GM19452 (cell line): ENCODE measurements around the gene RAB22A.
"Not testable (repeated sequence)": the region's sequence is repeated elsewhere in the genome, so short reads cannot be mapped to it uniquely, and the experiment has no call there.

Experiments used
- ATAC-seq: cut with Tn5 transposase; IDR thresholded peaks from one replicate; pipeline ENCODE4 v1.9.1; 2021; ENCODE audit not compliant: unreplicated experiment

RAB22A gene

DNA sequence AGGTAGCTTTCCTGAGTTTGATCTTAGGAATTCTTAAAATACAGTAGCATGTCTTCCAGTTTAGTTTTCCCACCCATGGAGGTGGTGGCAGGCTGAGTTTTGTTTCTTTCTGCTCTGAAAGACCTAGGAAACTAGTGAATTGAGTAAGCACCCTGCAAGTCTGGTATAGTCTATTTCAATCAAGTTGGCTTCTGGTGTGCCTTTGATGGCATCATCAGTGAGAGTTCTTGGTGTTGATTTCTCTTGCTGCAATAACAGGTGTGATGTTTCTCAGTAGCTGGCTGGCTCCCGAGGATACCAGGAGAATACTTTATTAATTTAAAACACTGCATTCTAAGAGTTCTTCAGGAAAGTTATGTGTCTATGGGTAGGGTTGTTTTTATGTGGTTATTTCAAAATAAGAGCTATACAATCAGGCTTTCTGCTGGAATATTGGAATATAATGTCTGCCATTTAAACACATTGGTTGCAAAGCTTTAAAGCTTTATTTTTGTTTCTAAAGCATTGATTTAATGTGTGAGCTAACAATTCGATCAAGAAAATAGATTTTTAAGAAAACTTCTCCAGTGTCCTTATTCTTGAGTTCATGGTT is 98.5 kb downstream of the RAB22A start:
- ATAC-seq = no peak

DNA sequence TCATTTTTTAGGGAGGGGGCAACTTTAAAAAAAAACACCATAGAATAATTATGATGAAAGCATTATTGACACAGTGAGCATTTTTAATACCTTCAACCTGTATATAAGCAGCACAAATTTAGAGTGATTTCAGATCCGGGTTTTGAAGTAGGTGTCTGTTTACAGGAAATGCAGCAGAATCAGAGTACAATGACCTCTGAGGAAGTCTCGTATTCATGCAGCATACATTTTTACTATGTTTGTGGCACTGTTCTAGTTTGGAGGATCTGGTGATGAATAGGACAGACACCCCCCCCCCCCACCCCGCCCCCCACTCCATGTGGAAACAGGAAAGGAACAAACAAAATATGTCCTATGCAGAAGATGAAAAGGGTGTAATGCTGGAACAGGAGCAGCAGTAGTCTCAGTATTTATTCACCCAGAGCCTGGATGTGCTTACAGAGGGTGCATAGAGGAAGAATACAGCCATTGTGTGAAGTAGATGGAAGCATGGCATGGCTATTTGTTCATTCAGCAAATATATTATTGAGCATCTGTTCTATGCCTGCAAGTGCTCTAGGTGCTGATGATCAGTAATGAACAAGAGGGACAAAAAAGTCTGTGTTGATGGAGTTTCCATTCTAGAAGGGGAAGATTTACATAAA is 99.2 kb downstream of the RAB22A start:
- ATAC-seq = no peak

DNA sequence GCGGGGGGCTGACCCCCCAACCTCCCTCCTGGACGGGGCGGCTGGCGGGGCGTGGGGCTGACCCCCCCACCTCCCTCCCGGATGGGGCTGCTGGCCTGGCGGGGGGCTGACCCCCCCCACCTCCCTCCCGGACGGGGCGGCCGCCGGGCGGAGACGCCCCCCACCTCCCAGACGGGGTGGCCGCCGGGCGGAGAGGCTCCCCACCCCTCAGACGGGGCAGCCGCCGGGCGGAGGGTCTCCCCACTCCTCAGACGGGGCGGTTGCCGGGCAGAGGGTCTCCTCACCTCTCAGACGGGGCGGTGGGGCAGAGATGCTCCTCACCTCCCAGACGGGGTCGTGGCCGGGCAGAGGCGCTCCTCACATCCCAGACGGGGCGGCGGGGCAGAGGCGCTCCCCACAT is 104.7 kb downstream of the RAB22A start:
- not testable (repeated sequence) for ATAC-seq

DNA sequence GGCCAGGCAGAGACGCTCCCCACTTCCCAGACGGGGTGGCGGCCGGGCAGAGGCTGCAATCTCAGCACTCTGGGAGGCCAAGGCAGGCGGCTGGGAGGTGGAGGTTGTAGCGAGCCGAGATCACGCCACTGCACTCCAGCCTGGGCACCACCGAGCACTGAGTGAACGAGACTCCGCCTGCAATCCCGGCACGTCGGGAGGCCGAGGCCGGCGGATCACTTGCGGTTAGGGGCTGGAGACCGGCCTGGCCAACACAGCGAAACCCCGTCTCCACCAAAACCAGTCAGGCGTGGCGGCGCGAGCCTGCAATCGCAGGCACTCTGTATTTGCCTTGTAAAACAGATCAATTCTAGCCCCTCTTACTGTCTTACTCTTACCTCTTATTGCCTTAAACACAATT is 105.3 kb downstream of the RAB22A start:
- not testable (repeated sequence) for ATAC-seq

DNA sequence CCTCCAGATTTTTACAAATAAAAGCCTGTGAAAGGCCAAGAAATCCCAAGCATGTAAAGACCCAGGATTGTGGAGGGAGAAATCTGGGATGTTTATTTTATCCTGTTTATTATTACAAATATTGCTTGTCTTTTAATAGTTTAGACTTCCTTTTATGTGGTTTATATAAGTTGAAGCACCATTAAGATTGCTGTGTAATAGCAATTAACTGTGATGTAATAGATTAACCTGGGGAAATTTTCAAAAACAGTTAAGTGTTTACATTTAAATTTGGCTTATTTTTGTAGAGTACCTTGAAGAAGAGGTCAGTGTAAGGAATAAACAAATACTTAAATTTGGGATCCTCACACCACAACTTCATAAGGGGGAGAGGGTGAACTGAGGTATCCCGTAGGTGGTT is 106.5 kb downstream of the RAB22A start:
- ATAC-seq = no peak

DNA sequence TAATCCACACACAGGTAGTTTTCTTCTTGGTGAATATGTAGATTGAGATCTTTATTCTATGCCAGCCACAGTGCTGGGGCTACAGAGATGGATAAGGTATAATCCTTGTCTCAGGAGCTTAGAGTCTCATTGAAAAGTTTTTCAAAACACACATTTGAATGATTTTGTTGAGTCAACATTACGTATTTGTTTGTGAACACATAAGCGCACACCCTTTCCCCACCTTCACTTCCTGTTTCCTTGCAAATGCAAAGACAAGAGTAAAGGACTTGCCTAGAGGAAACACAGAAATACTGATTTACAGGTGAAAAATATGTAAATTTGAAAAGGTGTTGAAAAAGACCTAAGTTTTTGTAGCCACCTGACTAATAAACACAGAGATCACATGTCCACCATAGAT is 107.3 kb downstream of the RAB22A start:
- ATAC-seq = no peak
